ENCODE data around the gene STARD7.

STARD7 gene, protein sequence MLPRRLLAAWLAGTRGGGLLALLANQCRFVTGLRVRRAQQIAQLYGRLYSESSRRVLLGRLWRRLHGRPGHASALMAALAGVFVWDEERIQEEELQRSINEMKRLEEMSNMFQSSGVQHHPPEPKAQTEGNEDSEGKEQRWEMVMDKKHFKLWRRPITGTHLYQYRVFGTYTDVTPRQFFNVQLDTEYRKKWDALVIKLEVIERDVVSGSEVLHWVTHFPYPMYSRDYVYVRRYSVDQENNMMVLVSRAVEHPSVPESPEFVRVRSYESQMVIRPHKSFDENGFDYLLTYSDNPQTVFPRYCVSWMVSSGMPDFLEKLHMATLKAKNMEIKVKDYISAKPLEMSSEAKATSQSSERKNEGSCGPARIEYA

GRCh38 chr2:96208143-96209010 lies at the start of gene STARD7:
TSS of gene STARD7 (minus strand) at chr2:96208827. CDS start at chr2:96208434, 393 bp downstream.
- DNase-seq, result peak; percentile 98

DNA sequence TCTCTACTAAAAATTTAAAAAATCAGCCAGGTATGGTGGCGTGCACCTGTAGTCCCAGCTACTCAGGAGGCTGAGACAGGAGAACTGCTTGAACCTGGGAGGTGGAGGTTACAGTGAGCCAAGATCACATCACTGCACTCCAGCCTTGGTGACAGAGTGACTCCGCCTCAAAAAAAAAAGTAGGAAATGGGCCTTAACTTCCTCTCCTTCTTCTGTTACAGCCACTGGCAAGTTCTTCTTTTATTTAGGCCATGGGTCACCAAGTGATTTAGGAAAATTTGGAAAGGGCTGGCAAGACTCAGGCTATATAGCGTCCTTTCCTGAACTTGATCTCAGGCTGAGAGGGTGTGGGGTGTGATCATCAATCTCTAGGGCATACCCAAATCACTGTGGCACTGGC lies 49.1 kb upstream of the STARD7 start:
- DNase-seq, result peak; percentile 35

- peak; percentile 63 for DNase-seq
These were observed 48.0 kb upstream of the STARD7 start for GRCh38 chr2:96256611-96257113.

DNA sequence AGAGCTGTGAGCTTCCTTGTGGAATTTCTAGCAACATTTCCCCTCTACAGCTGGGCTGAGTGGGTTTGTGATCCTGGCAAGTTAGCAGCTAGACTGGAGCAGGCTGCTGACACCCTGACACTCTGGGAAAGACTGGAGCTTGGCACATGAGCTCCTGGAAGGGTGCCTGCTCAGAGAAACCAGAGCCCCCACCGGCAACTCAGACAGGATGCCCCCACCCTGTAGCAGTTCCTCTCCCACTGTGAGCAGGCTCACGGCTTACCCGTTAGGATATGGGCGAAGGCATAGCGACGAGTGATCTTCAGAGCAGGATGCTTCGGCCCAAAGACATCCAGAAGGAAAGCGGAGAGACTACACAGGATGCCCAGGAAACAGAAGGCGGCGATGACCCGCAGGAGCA lies 45.9 kb upstream of the STARD7 start:
- DNase-seq, result no peak

GRCh38 chr2:96253006-96253405 lies 44.4 kb upstream of the STARD7 start:
- no peak for DNase-seq

GRCh38 chr2:96252526-96252925 lies 43.9 kb upstream of the STARD7 start:
- DNase-seq, result no peak

GRCh38 chr2:96251721-96252292 lies 43.2 kb upstream of the STARD7 start:
- DNase-seq, result peak; percentile 48

- no peak for DNase-seq
These were observed 41.6 kb upstream of the STARD7 start for GRCh38 chr2:96250188-96250587.

GRCh38 chr2:96249654-96250053 lies 41.0 kb upstream of the STARD7 start:
- no peak for DNase-seq

- DNase-seq, result no peak
These were observed 40.0 kb upstream of the STARD7 start for GRCh38 chr2:96248624-96249023.

GRCh38 chr2:96247896-96248295 lies 39.3 kb upstream of the STARD7 start:
- DNase-seq, result no peak

DNA sequence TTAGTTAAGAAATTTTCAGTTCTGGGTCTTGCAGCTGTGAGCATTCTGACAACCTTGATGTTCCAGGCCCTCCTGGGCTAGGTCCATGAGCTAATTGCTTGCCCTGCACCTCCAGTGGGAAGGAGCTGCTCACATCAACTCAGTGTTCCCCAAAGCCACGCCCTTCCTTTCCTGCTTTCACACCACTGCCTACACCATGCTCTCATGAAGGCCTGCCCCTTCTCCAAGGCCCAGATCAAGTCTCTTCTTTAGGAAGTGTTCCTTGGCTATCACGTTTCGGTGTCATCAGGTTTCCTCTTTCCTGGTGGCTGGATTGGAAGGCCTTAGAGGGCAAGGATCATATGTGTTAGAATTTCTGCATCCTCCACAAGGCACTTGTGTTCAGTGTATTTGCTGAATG lies 38.4 kb upstream of the STARD7 start:
- no peak for DNase-seq

DNA sequence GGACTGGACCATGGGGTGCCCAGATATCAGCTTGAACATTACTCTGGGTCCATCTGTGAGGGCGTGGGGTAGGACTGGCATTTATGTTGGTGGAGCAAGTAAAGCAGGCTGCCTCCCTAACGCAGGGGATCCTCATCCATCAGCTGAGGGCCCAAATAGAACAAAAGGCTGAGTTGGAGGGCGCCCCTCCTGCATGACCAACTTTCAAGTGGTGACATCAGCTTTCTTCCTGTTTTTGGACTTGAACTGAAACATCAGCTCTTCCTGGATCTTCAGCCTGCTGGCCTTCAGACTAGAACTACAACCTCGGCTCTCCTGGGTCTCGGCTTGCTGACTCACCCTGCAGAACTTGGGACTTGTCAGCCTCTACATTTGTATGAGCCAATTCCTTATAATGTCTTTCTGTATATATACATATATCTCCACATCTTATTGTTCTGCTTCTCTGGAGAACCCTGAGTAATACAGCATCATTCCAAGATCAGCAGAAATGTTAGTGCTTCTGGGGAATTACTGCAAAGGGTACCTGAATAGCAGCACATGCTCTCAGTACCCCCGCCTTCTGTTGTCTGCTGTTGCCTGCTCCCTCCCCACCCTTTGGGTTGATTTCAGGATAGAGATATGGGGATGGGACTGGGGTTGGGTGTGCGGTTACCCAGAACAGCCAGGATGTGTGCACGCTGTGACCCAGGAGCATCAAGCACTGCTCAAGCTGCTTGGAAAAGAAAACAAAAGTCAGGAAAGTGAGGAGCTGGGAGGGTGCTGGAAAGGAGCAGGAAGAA lies 37.2 kb upstream of the STARD7 start:
- no peak for DNase-seq

DNA sequence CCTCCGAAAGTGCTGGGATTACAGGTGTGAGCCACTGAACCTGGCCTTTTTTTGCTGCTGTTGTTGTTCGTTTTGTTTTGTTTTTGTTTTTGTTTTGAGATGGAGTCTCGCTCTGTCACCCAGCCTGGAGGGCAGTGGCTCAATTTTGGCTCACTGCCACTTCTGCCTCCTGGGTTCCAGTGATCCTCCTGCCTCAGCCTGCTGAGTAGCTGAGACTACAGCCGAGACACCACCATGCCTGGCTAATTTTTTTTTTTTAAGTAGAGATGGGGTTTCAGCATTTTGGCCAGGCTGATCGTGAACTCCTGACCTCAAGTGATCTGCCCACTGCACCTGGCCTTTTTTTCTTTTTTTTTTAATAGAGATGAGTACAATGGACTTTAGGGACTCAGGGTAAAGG lies 35.2 kb upstream of the STARD7 start:
- DNase-seq, result no peak

- peak; percentile 34 for DNase-seq
These were observed 33.4 kb upstream of the STARD7 start for GRCh38 chr2:96241900-96242611.

GRCh38 chr2:96241227-96241626 lies 32.6 kb upstream of the STARD7 start:
- no peak for DNase-seq

- DNase-seq, result no peak
These were observed 31.9 kb upstream of the STARD7 start for GRCh38 chr2:96240341-96241038.

DNA sequence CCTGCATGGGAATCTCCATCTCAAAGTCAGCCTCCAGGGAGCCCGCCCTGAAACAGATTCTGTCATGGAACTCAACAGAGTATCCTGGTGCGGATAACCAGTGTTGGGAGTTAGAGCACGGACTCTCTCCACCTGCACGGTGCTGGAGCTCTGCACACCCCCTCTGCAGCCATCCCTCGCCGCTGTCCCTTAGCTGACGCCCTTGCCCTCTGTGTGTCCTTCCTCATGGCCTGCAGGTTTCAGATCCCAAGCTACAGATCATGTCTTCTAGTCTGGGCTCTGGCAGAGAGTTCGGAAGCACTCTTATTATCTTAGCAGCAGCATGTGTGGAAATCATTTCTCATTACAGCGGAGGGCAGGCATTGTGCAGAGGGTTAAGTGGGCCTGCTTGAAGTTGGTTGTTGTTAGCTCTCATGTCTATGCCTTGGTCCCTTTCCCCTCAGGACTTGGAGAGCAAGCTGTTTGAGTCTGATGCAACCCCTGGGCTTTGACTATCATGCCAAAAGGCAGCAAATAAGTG lies 31.2 kb upstream of the STARD7 start:
- DNase-seq, result no peak

DNA sequence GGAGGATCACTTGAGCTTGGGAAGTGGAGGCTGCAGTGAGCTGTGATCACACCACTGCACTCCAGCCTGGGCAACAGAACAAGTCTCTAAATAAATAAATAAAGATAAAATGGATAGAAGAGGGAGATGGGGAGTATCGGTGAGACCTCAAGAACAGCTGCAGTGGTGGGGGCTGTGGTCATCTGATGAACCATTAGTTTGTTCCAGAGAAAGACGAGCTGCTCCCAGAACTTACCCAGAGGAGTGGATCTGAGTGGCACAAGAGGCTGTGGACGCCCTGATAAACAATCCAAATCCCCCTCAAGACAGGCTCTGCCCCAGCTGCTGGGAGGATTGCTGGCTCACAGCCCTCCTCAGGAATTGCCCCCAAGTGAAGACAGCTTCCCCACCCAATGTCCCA lies 30.5 kb upstream of the STARD7 start:
- no peak for DNase-seq

- DNase-seq, result no peak
These were observed 29.6 kb upstream of the STARD7 start for GRCh38 chr2:96238266-96238665.

GRCh38 chr2:96236882-96237281 lies 28.3 kb upstream of the STARD7 start:
- DNase-seq, result no peak
